Measurements from ENCODE around the gene KRT37. TPM values are rescaled to one million over a fixed set of nuclear protein-coding genes. Genes with fewer than 3 reads are reported as not detected.

The KRT37 gene
- polyA plus RNA-seq, 1 experiment: not detected

DNA sequence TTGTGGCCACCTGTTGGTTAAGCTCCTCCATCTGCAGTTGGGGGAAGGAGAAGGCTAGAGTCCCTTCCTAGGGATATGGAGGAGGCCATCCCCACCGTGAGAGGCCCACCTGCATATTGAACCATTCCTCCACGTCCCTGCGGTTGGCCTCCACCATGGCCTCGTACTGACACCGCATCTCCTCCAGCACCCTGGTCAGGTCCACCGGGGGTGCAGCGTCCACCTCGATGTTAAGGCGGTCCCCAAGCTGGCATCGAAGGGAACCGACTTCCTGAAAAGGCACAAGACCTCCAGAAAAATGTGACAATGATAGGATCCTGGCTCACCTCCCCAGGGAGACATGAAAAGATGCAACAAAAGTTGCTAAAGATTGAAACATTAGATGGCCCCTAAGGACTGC, 39.8 kb upstream of the KRT37 start:
- H3K27me3 ChIP-seq (ENCODE audit: control insufficient read depth, insufficient read depth, low read length): no peaks in the 10 kb centered on the region
- no peak for TF ChIP-seq CTCF (IDR thresholded peaks at IDR 0.05; ENCODE audit: insufficient read depth, low read depth, low read length)
- CTCF ChIA-PET: no interaction called here
- no peak overlapping the region for H3K4me3 ChIP-seq (ENCODE audit: low read depth, low read length)
- POLR2A ChIA-PET: interaction anchor here (0.5 to 0.6 kb wide), 2 partner anchors 17 to 54 kb away, joined by 5 to 10 read pairs; no protein-coding TSS in a partner anchor
- DNase-seq (ENCODE audit: low read depth): no peak
- H3K36me3 ChIP-seq (ENCODE audit: control insufficient read depth, insufficient read depth, low read length): no peaks in the 10 kb centered on the region

GRCh38 chr17:41463746-41464145, 39.4 kb upstream of the KRT37 start:
- no peak for DNase-seq (ENCODE audit: low read depth)
- Histone ChIP-seq H3K36me3 (ENCODE audit: control insufficient read depth, insufficient read depth, low read length) (no peaks in the 10 kb centered on the region), H3K27me3 (ENCODE audit: control insufficient read depth, insufficient read depth, low read length) (no peaks in the 10 kb centered on the region), H3K4me3 (ENCODE audit: low read depth, low read length) (no peak overlapping the region)
- CTCF ChIA-PET: no interaction called here
- no peak for TF ChIP-seq CTCF (IDR thresholded peaks at IDR 0.05; ENCODE audit: insufficient read depth, low read depth, low read length)
- POLR2A ChIA-PET: no interaction called here

DNA sequence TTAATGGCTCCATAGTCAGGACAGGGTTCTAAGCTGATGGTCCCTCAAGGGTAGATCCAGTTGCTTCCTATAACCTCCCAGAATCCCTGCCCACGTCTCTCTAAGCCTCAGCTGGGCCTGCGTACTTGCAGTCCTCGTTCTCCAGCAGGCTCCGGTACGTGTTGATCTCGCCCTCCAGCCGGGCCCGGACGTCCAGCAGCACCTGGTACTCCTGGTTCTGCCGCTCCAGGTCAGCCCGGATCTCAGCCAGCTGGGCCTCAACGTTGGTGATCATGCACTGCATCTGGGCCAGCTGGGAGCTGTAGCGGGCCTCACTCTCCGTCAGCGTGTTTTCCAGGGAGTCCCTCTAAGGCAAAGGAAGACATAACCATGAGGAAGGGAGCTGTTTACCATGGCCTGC, 38.3 kb upstream of the KRT37 start:
- POLR2A ChIA-PET: interaction anchor here (0.6 kb wide), 1 partner anchor 74 kb away, joined by 5 read pairs; no protein-coding TSS in a partner anchor
- H3K4me3 ChIP-seq (ENCODE audit: low read depth, low read length): no peak overlapping the region
- TF ChIP-seq CTCF (IDR thresholded peaks at IDR 0.05; ENCODE audit: insufficient read depth, low read depth, low read length): no peak
- H3K27me3 ChIP-seq (ENCODE audit: control insufficient read depth, insufficient read depth, low read length): no peaks in the 10 kb centered on the region
- no peak for DNase-seq (ENCODE audit: low read depth)
- CTCF ChIA-PET: no interaction called here
- H3K36me3 ChIP-seq (ENCODE audit: control insufficient read depth, insufficient read depth, low read length): no peaks in the 10 kb centered on the region

GRCh38 chr17:41457676-41458075, 33.3 kb upstream of the KRT37 start:
- no peak overlapping the region for H3K4me3 ChIP-seq (ENCODE audit: low read depth, low read length)
- no peaks in the 10 kb centered on the region for H3K36me3 ChIP-seq (ENCODE audit: control insufficient read depth, insufficient read depth, low read length)
- POLR2A ChIA-PET: no interaction called here
- DNase-seq (ENCODE audit: low read depth): no peak
- H3K27me3 ChIP-seq (ENCODE audit: control insufficient read depth, insufficient read depth, low read length): no peaks in the 10 kb centered on the region
- CTCF ChIA-PET: interaction anchor here (1.0 to 2.2 kb wide), 5 partner anchors 11 to 58 kb away, joined by 3 to 7 read pairs (median 4); no protein-coding TSS in a partner anchor
- TF ChIP-seq CTCF (IDR thresholded peaks at IDR 0.05; ENCODE audit: insufficient read depth, low read depth, low read length): no peak

DNA sequence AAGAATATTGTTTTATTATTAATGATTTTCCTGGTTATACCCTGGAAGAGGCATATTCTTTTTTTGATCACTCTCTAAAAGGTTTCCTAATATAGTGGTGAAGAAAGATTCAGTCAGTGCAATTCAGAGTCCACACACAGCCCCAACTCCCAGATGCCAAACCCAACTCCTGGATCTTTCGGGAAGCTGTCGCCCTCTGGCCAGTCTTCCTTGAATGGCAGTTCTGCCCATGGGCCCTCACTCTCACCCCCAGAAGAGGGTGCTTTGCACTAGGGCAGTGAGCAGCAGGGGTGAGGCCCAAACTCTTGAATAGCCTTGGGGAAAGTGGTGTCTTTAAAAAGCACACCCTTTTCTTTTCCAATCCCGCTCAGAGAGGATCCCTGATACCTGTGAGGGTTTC, 31.8 kb upstream of the KRT37 start:
- no peak for DNase-seq (ENCODE audit: low read depth)
- H3K27me3 ChIP-seq (ENCODE audit: control insufficient read depth, insufficient read depth, low read length): no peaks in the 10 kb centered on the region
- no peak for TF ChIP-seq CTCF (IDR thresholded peaks at IDR 0.05; ENCODE audit: insufficient read depth, low read depth, low read length)
- H3K36me3 ChIP-seq (ENCODE audit: control insufficient read depth, insufficient read depth, low read length): no peaks in the 10 kb centered on the region
- no peak overlapping the region for H3K4me3 ChIP-seq (ENCODE audit: low read depth, low read length)
- CTCF ChIA-PET: no interaction called here
- POLR2A ChIA-PET: no interaction called here

All from BJ (cell line).